GM12892 (cell line): ENCODE data around the gene TMED4.

Experiments
- POLR2A ChIP-seq: IDR thresholded peaks from 2 replicates; pipeline ENCODE4 v1.6.1; 2011; ENCODE audit warnings: low read depth, low read length, control low read depth
- POLR2AphosphoS5 ChIP-seq: IDR thresholded peaks from 2 replicates; pipeline ENCODE4 v1.6.1; 2011; ENCODE audit warnings: low read depth, low read length, control low read depth
- TAF1 ChIP-seq: IDR thresholded peaks from 2 replicates; pipeline ENCODE4 v1.6.1; 2011; ENCODE audit warnings: low read depth, mild to moderate bottlenecking, control low read depth, low read length, borderline replicate concordance

GRCh38 chr7:44569959-44570358, 12.1 kb downstream of the TMED4 start:
- no peak for TF ChIP-seq POLR2A
- no peak for TF ChIP-seq POLR2AphosphoS5
- no peak for TF ChIP-seq TAF1
